SK-N-MC (cell line): ENCODE measurements around the gene AUTS2.

Source experiments
- EZH2 ChIP-seq: fragments of 200-600 bp; sonication (generic); IDR thresholded peaks from one replicate; pipeline ENCODE4 v1.6.1; 2017; ENCODE audit warnings: antibody characterized with exemption
- POLR2AphosphoS5 ChIP-seq: IDR thresholded peaks from 2 replicates; pipeline ENCODE4 v1.6.1; 2012; ENCODE audit warnings: mild to moderate bottlenecking, low read depth, low read length, borderline replicate concordance

DNA sequence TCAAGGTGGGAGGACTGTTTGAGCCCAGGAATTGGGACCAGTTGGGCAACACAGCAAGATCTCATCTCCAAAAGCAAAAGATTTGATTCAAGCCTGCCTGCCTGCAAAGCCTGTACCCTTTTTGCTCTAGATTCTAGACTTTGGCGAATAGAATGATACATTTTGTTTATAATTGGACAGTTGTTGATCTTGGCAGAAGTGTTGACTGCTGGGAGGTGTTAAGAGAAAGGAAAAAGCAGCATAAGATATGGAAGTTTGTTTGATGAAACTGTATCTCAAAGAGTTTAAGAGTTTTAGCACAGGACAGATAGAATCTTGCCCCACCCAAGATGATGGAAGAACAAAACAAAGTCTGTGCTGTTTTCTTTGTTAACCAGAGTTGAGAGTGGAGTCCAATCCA is 224.1 kb downstream of the AUTS2 start:
- TF ChIP-seq POLR2AphosphoS5 (no peak), EZH2 (no peak)
